HUES64 (cell line): ENCODE measurements around the gene C1S.
"Not testable (repeated sequence)": the region's sequence is repeated elsewhere in the genome, so short reads cannot be mapped to it uniquely, and the experiment has no call there.

ENCODE experiments used
- H3K27ac ChIP-seq: 2 replicates; pipeline ENCODE4 v1.7.0; 2013; ENCODE audit warnings: low read depth, low read length, inconsistent platforms
- H3K27me3 ChIP-seq: 2 replicates; pipeline ENCODE4 v1.6.1; 2013; ENCODE audit warnings: mild to moderate bottlenecking, low read length; ENCODE audit not compliant: insufficient read depth
- H3K36me3 ChIP-seq: 2 replicates; pipeline ENCODE4 v1.6.1; 2013; ENCODE audit warnings: mild to moderate bottlenecking, low read length; ENCODE audit not compliant: insufficient read depth
- H3K4me1 ChIP-seq: 2 replicates; pipeline ENCODE4 v1.6.1; 2013; ENCODE audit warnings: mild to moderate bottlenecking, low read length, moderate library complexity; ENCODE audit not compliant: insufficient read depth
- H3K4me3 ChIP-seq: 2 replicates; pipeline ENCODE4 v1.5.1; 2013; ENCODE audit warnings: mild to moderate bottlenecking, low read length, moderate library complexity
- H3K9ac ChIP-seq: 2 replicates; pipeline ENCODE4 v1.6.1; 2013; ENCODE audit warnings: mild to moderate bottlenecking, low read depth, low read length
- H3K9me3 ChIP-seq: 2 replicates; pipeline ENCODE4 v1.6.1; 2013; ENCODE audit warnings: low read depth, low read length; ENCODE audit not compliant: insufficient read depth
- WGBS: fragments of 150-250, 120-280 bp; methylation state at CpG from one replicate; pipeline ENCODE4 v1.1.7; 2013; ENCODE audit warnings: missing lambda C conversion rate; 5-methylcytosine and 5-hydroxymethylcytosine counted together

Gene C1S

GRCh38 chr12:7023114-7023513, 37.4 kb upstream of the C1S start:
- no peak overlapping the region for H3K4me3 ChIP-seq
- H3K9me3 ChIP-seq, result no peaks in the 10 kb centered on the region
- H3K36me3 ChIP-seq, result no peaks in the 10 kb centered on the region
- no peak overlapping the region for H3K27ac ChIP-seq
- peaks cover 6% of the 10 kb centered on the region; the same call in 1 of the 2 replicates for H3K4me1 ChIP-seq
- 80% methylated on average over 3 of the region's 3 CpGs for WGBS
- no peak overlapping the region for H3K9ac ChIP-seq
- no peaks in the 10 kb centered on the region for H3K27me3 ChIP-seq

DNA sequence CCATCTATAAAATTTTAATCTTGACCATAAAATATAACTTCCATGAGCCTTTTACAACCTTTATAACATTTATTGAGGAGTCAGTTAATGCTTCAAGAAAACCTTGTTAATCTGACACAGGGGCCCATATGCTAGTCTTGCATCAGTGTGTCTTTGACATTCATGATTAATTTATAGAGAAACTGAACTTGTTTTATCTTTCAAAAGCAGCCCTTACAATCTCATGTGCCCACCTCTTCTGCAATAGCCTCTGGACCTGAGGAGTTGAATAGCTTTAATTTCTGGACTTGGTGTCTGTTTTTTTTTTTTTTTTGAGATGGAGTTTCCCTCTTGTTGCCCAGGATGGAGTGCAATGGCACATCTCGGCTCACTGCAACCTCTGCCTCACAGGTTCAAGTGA, 33.7 kb upstream of the C1S start:
- Histone ChIP-seq H3K4me1 (no peaks in the 10 kb centered on the region), H3K27ac (no peak overlapping the region), H3K9ac (no peak overlapping the region), H3K36me3 (no peaks in the 10 kb centered on the region), H3K9me3 (no peaks in the 10 kb centered on the region), H3K27me3 (no peaks in the 10 kb centered on the region), H3K4me3 (no peak overlapping the region)
- 91% methylated on average over 1 of the region's 1 CpG for WGBS

DNA sequence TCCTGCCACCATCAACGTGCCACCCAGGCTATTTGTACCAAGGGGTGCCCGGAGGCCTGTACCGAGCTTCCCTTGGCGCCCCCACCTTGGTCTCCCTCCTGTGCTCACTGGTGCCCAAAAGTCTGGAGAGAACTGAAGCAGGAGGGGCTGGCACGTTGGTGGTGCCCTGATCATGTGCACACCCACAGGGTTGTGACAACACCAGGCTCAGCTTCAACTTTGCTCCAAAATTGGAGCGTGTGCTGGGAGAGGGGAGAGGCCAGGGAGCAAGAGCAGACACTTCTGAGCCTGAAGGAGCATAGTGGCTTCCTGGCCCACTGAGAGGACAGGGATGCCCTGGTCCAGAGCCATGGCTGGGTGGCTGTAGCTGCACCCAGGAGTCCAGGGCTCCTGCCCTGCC, 29.2 kb upstream of the C1S start:
- H3K4me1 ChIP-seq, result 0 out of 2 replicates have a peak, but pooled peaks cover 3% of the 10 kb centered on the region
- H3K9me3 ChIP-seq, result no peaks in the 10 kb centered on the region
- H3K27me3 ChIP-seq, result no peaks in the 10 kb centered on the region
- WGBS, result 85% methylated on average over 6 of the region's 6 CpGs
- H3K4me3 ChIP-seq, result no peak overlapping the region
- no peak overlapping the region for H3K9ac ChIP-seq
- H3K27ac ChIP-seq, result no peak overlapping the region
- H3K36me3 ChIP-seq, result no peaks in the 10 kb centered on the region

DNA sequence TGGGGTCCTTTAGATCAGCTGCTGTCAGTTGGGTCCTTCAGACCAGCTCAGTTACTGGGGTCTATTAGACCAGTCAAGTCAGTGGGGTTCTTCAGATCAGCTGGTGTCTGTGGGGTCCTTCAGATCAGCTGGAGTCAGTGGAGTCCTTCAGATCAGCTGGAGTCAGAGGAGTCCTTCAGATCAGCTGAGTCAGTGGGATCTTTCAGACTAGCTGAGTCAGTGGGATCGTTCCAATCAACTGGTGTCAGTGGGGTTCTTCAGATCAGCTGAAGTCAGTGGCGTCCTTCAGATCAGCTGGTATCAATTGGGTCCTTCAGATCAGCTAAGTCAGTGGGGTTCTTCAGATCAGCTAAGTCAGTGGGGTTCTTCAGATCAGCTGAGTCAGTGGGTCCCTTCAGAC, 27.5 kb upstream of the C1S start:
- H3K27me3 ChIP-seq, result no peaks in the 10 kb centered on the region
- no peak overlapping the region for H3K27ac ChIP-seq
- H3K36me3 ChIP-seq, result no peaks in the 10 kb centered on the region
- 91% methylated on average over 2 of the region's 2 CpGs for WGBS
- 0 out of 2 replicates have a peak, but pooled peaks cover 4% of the 10 kb centered on the region for H3K4me1 ChIP-seq
- no peak overlapping the region for H3K4me3 ChIP-seq
- H3K9me3 ChIP-seq, result no peaks in the 10 kb centered on the region
- H3K9ac ChIP-seq, result no peak overlapping the region

DNA sequence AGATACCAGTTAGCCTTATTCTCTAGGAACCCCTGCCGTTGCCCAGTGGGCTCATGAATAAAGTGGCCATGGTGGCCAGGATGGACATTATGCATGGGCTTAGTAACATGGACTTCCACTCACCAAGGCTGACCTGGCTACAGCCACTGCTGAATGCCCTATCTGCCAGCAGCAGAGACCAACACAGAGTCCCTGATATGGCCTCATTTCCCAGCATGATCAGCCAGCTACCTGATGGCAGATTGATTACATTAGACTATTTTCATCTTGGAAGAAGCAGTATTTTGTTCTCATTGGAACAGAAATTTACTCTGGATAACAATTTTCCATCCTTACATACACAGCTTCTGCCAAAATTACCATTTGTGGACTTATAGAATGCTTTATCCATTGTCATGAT, 26.1 kb upstream of the C1S start:
- Histone ChIP-seq H3K9me3 (no peaks in the 10 kb centered on the region), H3K36me3 (no peaks in the 10 kb centered on the region), H3K4me3 (no peak overlapping the region), H3K27me3 (no peaks in the 10 kb centered on the region), H3K4me1 (0 out of 2 replicates have a peak, but pooled peaks cover 4% of the 10 kb centered on the region), H3K9ac (no peak overlapping the region), H3K27ac (no peak overlapping the region)
- WGBS, result 94% methylated on average over 1 of the region's 1 CpG

- Histone ChIP-seq H3K9ac (no peak overlapping the region), H3K4me3 (no peak overlapping the region)
- WGBS, result no CpG with 5 or more reads among the region's 2 CpGs
Measured at GRCh38 chr12:7035463-7035862, 25.1 kb upstream of the C1S start.

GRCh38 chr12:7037411-7037810, 23.1 kb upstream of the C1S start:
- H3K4me1 ChIP-seq, H3K27ac ChIP-seq, H3K36me3 ChIP-seq, H3K27me3 ChIP-seq, H3K9me3 ChIP-seq, H3K9ac ChIP-seq, H3K4me3 ChIP-seq: not testable (repeated sequence)
- WGBS, result 97% methylated on average over 32 of the region's 32 CpGs

More at GRCh38 chr12:7035463-7035862, 25.1 kb upstream of the C1S start:
- H3K27ac ChIP-seq, result no peak overlapping the region
- 0 out of 2 replicates have a peak, but pooled peaks cover 4% of the 10 kb centered on the region for H3K4me1 ChIP-seq
- no peaks in the 10 kb centered on the region for H3K27me3 ChIP-seq
- no peaks in the 10 kb centered on the region for H3K9me3 ChIP-seq
- no peaks in the 10 kb centered on the region for H3K36me3 ChIP-seq

DNA sequence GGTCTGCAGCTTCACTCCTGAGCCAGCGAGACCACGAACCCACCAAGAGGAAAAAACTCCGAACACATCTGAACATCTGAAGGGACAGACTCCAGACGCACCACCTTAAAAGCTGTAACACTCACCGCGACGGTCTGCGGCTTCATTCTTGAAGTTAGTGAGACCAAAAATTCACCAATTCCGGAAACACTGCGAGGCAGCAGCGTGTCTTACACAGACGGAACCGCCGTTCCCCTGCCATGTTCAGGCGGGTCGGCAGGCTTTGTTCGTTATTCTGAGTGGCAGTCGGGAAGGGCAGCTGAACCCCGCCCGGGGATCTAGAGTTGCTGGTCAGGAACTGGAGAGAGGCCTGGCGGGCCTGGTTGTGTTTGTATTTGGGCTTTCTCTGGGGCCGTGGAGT, 21.9 kb upstream of the C1S start:
- no peak overlapping the region for H3K9ac ChIP-seq
- no peaks in the 10 kb centered on the region for H3K36me3 ChIP-seq
- no peak overlapping the region for H3K4me3 ChIP-seq
- H3K27ac ChIP-seq, result no peak overlapping the region
- H3K9me3 ChIP-seq, result no peaks in the 10 kb centered on the region
- no peaks in the 10 kb centered on the region for H3K27me3 ChIP-seq
- 95% methylated on average over 22 of the region's 22 CpGs for WGBS
- H3K4me1 ChIP-seq, result 0 out of 2 replicates have a peak, but pooled peaks cover 4% of the 10 kb centered on the region

DNA sequence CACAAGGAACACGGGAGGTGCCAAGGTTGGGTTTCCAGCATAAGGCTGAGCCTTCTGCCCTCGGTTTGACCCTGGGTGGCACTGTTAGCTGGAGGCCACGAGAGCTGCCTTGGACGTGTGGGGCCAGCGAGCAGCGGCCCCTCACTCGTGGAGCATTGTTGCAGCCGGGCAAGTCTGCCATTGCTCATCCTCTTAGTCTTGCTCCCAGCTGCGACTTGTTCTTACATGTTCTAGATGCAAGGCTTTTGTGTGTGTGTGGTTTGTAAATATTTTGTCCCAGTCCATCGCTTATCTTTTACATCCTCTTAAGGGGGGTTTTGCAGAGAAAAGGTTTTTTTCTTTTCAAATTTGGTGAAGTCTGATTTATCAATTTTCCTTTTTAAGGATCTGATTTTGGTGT, 21.1 kb upstream of the C1S start:
- WGBS, result 93% methylated on average over 9 of the region's 10 CpGs
- Histone ChIP-seq H3K4me1 (0 out of 2 replicates have a peak, but pooled peaks cover 4% of the 10 kb centered on the region), H3K9me3 (no peaks in the 10 kb centered on the region), H3K4me3 (no peak overlapping the region), H3K27me3 (no peaks in the 10 kb centered on the region), H3K27ac (no peak overlapping the region), H3K36me3 (no peaks in the 10 kb centered on the region), H3K9ac (no peak overlapping the region)

DNA sequence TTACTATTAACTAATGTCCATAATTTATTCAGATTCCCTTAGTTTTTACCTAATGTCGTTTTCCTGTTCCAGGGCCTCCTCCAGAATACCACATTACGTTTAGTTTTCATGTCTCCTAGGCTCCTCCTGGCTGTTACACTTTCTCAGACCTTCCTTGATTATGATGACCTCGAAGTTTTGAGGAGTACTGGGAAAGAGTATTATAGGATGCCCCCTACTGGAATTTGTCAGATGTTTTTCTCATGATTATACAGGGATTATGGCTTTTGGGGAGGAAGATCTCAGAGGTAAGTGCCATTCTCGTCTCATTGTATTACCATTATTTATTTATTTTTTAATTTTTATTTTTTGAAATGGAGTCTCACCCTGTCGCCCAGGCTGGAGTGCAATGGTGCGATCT, 17.7 kb upstream of the C1S start:
- Histone ChIP-seq H3K9me3 (no peaks in the 10 kb centered on the region), H3K27ac (no peak overlapping the region), H3K9ac (no peak overlapping the region), H3K4me3 (no peak overlapping the region), H3K36me3 (no peaks in the 10 kb centered on the region), H3K27me3 (no peaks in the 10 kb centered on the region), H3K4me1 (no peaks in the 10 kb centered on the region)
- 79% methylated on average over 5 of the region's 6 CpGs for WGBS

DNA sequence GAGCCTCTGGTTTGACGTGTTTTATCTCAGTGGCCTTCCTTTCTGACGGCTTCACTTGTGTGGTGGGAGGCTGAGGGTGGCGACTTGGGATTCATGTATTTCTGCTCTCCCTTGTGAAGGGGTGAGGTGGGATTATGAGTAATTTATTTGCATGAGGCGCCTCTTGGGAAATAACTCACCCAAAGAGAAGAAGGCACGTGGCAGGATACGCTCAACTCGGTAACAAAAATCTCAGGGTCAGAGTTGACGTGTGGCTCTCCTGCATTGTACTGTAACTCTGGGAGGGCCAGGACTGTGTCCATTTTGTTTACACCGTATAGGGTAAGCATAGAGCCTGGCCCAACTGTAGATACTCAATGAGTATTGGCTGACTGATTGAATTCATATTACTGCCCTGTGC, 14.6 kb upstream of the C1S start:
- H3K9ac ChIP-seq, result no peak overlapping the region
- H3K4me1 ChIP-seq, result no peaks in the 10 kb centered on the region
- WGBS, result 91% methylated on average over 9 of the region's 9 CpGs
- no peak overlapping the region for H3K27ac ChIP-seq
- no peak overlapping the region for H3K4me3 ChIP-seq
- no peaks in the 10 kb centered on the region for H3K27me3 ChIP-seq
- no peaks in the 10 kb centered on the region for H3K9me3 ChIP-seq
- no peaks in the 10 kb centered on the region for H3K36me3 ChIP-seq

DNA sequence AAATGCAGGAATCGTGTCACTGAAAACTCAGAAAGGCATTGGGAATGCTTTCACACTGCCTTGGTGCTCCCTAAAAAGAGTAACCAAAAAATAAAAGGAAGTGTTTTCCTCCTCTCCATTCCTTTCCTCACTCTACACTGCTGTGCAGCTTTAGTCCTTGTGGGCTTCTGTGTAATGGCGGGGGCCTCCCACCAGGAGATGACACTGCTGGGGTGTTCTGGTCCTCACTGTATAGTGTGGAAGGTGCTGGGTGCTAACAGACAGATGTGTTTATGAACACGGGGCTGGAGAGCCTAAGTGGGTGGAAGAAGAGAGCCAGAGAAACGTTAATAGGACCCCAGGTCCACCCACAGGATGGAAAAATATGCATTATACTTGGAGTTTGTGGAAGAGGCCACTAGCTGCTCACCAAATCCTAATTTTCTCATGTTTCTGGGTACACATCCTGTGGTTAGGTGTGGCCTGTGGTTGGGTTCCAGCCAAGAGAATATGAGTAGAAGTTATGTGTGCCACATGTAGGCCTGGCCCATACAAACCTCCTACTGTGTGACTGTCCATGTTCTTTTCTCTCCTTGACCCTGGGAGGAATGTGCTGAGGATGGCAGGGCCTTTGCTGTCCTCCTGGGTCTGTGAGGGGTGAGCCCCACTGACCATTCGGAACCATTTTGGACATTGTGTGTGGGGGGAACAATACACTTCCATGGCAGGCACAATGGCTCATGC, 14.0 kb upstream of the C1S start:
- 87% methylated on average over 5 of the region's 5 CpGs for WGBS
- Histone ChIP-seq H3K9ac (no peak overlapping the region), H3K4me3 (no peak overlapping the region), H3K27ac (no peak overlapping the region), H3K36me3 (no peaks in the 10 kb centered on the region), H3K4me1 (no peaks in the 10 kb centered on the region), H3K9me3 (no peaks in the 10 kb centered on the region), H3K27me3 (no peaks in the 10 kb centered on the region)
